C1 segment of cervical spinal cord (tissue), 14 donors: ENCODE measurements around the gene FLNB.
"Not testable (repeated sequence)": the region's sequence is repeated elsewhere in the genome, so short reads cannot be mapped to it uniquely, and the experiment has no call there.

Source experiments
- DNase-seq, 14 donors: peaks; one replicate each; lab custom pipeline; 2025; lab: John Stamatoyannopoulos, UW

Gene FLNB

DNA sequence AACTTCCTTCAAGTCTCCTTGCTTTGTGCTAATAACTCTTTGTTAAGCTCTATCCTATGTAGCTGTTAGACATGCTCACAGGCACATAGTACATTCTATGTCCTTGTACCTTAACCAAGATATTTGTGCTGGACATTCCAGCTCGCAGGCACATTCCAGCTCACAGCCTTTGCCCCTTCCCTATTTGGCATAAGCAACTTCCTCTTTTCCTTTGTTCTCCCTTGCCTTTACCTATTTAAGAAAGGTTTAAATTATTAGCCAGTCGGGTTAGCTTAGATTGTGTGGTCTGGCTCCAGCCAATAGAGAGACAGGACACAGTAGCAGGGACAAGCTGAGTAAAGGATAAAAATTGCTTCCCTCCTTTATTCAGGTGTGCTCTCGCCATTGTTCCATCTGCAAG lies 193.2 kb downstream of the FLNB start:
- DNase-seq, result not testable (repeated sequence)

DNA sequence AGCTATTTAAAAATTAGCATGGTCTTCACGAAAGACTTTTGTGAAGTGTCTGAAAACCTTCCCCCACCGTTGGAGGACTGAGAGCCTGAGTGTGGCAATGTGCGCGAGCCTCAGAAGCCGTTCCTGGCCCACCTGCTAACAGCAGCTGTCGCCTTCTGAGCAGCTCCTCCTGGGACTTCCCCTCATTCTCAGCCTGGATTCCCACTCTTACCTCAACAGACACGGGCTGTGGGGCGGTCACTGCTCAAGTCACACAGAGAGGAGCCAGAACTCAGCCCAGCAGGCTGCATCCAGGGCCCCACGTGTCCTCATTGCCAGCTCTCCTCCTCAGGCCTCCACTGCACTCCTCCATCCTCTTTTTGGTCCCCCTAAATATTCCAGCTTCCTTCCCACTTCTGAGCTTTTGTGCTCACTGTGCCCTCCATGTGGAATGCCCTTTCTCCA lies 194.7 kb downstream of the FLNB start:
- DNase-seq, result peak in 1 of 14 donors; percentile 29

DNA sequence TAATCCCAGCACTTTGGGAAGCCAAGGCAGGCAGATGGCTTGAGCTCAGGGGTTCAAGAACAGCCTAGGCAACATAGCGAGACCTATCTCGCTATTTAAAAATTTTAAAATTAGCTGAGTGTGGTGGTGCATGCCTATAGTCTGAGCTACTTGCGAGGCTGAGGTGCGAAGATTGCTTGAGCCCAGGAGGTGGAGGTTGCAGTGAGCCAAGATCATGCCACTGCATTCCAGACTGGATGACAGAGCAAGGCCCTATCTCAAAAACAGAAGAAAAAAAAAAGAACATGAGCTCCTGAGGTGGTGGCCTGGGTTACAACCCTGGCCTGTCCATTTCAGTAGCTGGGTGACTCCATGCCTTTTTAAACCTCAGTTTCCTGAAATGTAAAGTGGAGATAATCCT lies 195.3 kb downstream of the FLNB start:
- DNase-seq, result no peak

DNA sequence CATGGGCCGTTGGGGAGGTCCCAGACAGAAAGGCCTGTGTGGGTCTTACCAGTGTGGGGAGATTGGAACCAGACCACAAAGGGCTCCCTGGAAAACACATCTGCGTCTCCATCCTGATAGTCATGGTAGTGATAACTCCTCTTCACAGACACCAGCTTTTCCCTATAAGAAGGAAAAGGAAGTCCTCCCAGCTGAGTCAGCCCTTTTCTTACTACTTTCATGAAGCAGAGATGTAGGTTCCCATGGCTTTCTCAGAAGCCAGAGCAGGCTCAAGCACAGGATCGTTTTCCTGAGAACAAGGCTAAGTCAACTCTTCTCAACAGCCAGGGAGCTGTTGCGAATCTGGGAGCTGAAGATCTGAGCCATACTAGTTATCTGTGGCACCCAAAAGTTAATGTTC lies 196.5 kb downstream of the FLNB start:
- no peak for DNase-seq

DNA sequence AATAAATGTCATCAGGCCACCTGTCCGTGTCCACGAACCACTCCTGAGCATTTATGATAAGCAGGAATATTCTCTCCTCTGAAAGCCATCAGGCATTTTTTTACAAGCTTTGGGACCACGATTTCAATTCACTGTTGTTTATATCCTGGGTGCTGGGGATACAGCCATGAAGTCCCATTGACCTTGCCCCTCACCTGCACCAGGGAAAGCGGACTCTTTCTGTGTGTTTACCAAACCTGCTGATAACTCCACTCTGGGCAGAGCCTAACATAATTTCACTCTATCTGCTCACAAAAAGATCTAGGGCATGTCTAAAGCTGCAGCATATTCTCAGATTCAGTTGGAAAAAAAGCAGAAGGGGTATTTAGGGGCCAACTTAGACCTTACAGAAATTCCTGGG lies 197.8 kb downstream of the FLNB start:
- DNase-seq, result no peak

DNA sequence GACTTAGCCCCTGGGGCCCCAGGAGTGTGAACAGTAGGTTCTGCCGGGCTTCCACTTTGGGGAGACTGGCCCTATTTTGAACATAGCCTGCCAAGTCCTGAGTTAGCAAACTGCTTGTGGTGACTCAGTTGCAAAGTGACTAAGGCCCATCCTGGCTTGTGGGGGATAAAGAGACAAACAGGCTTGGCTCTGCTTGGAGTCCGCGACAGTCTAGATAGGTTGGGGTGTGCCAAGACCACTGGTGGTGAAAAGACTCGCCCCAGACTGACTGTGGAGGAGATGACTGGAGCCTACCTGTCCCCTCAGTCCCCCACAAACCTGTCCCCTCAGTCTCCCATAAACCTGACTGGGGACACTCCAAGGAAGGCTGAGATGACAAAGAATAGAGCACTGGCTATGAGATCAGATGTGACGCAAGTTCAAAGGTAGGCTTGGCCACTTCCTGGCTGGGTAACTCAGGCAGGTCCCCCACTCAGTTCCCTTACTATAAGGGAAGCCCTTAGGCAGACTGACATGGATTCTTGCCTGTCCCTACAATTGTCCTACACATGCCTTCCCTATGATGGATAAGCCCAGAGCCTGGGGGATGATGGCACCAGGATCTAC lies 198.3 kb downstream of the FLNB start:
- no peak for DNase-seq

DNA sequence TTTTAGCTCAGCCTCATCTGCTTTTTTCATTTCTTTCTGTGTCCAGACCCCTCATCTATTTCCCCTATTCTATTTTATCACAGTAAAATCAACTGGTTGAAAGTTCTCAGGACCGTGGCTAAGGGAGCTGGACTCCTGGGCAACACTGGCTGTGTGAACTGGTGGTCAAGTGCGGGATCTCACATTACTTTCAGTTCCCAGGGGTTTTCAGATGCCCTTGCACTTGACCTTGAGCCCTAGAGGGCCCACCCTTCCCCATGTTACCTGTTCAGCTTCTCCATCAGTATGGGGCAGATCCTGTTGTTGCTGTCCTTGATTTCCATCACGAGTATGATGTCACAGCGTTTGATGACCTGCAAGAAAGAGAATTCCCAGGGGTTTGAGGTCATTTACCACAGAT lies 199.7 kb downstream of the FLNB start:
- no peak for DNase-seq

DNA sequence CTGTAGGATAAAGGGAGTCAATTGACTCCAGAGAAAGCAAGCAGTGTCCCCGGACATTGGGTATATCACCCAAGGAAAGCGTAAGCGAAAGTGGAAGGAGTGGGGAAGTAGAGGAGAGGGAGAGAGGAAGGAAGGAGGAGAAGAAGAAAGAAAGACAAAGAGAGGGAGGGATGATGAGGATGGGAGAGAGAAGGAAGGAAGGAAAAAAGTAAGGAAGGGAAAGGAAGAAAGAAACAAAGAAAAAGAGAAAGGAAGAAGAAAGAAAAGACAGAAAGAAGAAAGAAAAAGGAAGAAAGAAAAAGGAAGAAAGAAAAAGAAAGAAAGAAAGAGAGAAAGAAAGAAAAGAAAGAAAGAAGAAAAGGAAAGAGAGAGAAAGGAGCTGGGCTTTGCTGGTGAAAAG lies 201.7 kb downstream of the FLNB start:
- no peak for DNase-seq

DNA sequence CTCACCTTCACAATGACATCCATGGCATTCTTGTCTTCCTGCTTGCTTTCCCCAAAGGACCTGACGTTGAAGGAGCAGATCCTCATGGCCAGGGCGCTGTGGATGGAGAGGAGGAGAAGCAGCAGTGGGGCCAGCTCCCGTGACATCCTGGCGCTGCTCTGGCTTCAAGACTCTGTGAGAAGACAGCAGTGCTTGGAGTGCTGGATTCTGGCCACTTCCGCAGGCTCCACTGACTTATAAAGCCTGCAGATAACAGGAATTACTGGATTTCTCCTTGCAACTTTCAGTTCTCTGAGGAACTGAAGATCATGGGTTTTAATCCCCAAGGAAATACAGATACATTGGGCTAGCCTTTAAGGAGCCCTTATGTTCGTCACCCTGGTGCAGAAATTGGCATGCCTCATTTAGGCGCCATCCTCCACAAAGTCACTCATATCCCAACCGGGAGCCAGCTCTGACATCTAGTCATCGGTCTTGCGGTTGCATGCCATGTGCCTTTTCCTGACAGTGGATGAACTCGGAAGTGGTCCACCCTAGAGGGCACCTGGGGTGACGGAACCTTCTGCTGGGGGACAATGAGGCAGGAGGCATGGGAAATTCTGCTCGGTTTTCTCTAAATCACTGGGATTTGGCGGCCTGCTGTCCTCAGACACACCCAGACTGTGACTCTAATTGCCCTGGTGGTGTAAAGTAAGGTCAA lies 202.7 kb downstream of the FLNB start, which contains the start of gene DNASE1L3:
Gene DNASE1L3 (minus strand): TSS at position 212 of the 700 bp plus-strand sequence. CDS start 66 bp downstream, at position 146.
- DNase-seq, result no peak

DNA sequence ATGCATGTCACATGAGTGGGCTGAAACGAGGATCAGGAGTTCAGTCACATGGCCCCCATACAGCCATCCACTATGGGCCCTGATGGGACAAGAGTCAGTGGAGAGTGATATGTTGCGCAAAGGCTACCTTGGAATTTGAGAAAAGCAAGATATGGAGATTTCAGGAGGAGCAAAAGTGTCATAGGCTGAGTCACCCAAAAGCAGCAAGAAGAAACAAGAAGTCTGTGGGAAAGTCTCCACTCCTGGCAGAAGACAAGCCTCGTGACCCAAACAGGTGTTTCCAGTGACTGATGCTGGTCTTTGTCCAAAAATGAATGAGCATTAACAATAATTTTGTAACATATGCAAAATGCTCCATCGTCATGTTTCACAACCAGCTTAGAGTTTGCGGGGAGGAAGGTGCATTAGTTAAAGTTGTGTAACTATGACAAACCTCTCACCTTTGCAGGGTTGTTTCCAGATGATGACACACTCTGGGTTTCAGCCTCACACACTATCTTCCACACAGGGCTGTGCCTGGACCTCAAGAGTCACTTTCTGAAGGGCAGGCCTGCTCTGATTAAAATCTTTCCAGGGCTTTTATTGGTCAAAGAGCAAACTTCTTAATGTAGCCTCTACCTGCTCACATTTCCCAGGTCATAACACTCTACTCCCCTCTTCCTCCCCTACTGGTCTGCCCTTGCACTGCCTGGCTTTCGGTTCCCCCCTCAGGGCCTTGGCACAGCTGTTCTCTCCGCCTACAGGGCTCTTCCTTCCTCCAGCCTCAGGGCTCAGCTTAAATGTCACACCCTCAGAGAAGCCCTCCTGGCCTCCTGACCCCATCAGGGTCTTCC lies 206.5 kb downstream of the FLNB start:
- no peak for DNase-seq

DNA sequence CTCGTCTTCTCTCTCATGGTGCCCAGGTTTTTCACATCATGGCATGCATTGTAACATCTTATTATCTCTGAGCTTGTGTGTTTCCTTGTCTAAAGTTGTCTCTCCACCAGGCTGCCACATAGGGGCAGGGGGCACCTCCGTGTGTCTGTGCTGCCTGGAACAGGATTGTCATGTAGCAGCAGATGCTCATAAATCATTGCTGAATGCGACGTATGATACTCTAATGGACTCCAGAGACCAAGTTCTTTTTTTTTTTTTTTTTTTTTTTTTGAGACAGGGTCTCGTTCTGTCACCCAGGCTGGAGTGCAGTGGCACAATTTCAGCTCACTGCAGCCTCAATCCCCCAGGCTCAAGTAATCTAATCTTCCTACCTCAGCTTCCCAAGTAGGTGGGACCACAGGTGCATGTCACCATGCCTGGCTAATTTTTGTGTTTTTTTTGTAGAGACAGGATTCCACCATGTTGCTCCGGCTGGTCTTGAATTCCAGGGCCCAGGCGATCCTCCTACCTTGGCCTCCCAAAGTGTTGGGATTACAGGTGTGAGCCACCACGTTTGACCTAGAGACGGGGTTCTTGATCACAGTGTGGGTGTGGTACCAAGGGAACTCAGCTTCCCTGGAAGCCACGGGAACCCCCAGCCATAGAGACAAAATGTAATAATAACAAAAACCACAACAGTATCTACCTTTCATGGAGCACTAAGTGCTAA lies 207.2 kb downstream of the FLNB start:
- no peak for DNase-seq

DNA sequence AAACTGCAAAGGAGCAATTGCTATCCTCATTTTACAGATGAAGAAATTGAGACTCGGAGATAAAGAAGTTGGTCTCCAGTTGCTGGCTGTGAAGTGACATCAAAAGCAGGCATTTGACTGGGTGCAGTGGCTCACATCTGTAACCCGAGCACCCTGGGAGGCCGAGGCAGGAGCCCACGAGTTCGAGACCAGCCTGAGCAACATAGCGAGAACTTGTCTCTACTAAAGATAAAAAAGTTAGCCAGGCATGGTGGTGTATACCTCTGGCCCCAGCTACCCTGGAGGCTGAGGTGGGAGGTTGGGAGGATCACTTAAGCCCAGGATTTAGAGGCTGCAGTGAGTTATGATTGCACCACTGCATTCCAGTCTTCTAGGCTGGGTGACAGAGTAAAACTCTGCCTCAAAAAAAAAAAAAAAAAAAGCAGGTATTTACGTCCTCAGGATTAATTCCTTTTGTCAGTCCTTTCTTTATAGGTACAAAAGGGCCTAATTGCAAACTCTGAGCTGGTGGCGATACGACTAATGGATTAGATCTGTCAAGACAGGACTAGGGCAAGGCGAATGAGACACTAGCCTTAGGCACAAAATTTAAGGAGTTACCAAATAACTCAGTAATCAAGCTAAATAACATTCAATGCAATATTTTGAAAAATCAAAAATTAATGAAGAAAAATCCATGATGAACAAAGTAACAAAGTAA lies 208.4 kb downstream of the FLNB start:
- no peak for DNase-seq

DNA sequence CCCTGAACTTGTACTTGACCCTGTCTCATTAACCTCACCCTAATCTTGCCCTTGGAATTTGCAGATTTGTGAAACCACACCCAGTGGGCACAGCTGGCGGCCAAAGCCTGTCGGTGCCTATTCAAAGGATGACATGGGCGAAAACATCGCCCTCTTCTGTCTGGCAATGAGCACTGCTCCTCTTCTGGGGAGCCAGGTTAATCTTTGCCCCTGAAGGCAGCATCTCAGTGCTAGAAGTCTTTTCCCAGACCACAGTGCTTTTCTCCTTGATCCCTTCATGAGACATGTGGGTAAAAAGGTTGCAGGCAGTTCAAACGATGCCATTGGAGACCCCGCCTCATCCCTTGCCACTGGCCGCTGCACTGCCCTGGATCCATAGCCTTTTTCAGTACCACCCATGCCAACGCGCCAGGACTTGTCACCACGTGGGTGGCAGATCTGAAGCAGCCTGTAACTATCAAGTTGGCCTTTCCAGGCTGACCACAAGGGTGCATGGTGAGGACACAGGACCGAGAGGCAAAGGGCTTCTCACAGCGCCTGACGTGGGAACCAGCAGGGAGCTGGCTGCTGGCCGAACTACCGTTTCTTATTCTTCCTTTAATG lies 209.1 kb downstream of the FLNB start:
- peak in 13 of 14 donors; percentile 12 to 82 (median 61) for DNase-seq

DNA sequence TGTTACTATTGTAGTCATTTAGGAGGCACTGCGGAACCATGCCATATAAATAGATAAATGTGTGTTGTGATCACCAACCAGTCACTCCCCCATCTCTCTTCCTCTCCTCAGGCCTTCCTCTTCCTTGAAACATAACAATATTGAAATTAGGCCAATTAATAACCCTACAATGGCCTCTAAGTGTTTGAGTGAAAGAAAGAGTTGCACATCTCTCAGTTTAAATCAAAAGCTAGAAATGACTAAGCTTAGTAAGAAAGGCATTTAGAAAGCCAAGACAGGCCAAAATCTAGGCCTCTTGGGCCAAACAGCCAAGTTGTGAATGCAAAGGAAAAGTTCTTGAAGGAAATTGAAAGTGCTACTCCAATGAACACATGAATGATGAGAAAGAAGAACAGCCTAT lies 210.7 kb downstream of the FLNB start:
- no peak for DNase-seq
